IMR-90 (cell line): ENCODE data around the gene FTO. TPM values are rescaled to one million over a fixed set of nuclear protein-coding genes. Genes with fewer than 3 reads are reported as not detected.

ENCODE experiments used
- ATAC-seq: fragments of 200-7000 bp; cut with Tn5 transposase; 2 replicates; pipeline ENCODE4 v1.9.1; 2020; ENCODE audit warnings: low read depth, mild to moderate bottlenecking, moderate library complexity
- BruUV-seq: library from RNA; stranded (reverse); fragments of 400-500 nt; replicated peaks from 2 replicates; lab custom pipeline; 2021; lab: Mats Ljungman, UMichigan
- CTCF ChIA-PET: fragments of 300-600 bp; formaldehyde crosslinking; extraction: SDS; loops from one replicate; lab custom pipeline; 2021; ENCODE audit warnings: antibody characterized with exemption; lab: Yijun Ruan, JAX
- POLR2A ChIA-PET: fragments of 300-600 bp; sonication (Branson Sonifier 250); formaldehyde crosslinking; loops from one replicate; lab custom pipeline; 2022; ENCODE audit warnings: antibody characterized with exemption; ENCODE audit not compliant: unreplicated experiment; lab: Charles Lee
- DNase-seq: peaks from one replicate; pipeline ENCODE4 v3.0.0; 2013
- H2AFZ ChIP-seq: replicated peaks from 2 replicates; pipeline ENCODE3; 2013; ENCODE audit warnings: low read length, mild to moderate bottlenecking; ENCODE audit not compliant: poor library complexity
- H2AK5ac ChIP-seq: 2 replicates; pipeline ENCODE4 v1.6.1; 2013; ENCODE audit warnings: low read depth, low read length, inconsistent platforms
- H2AK9ac ChIP-seq: replicated peaks from 2 replicates; pipeline ENCODE3; 2013; ENCODE audit warnings: mild to moderate bottlenecking, low read depth, low read length, moderate library complexity; ENCODE audit not compliant: poor library complexity
- H2BK120ac ChIP-seq: 2 replicates; pipeline ENCODE4 v1.6.1; 2013; ENCODE audit warnings: low read depth, low read length, inconsistent platforms
- H2BK15ac ChIP-seq: 3 replicates; pipeline ENCODE4 v1.6.1; 2013; ENCODE audit warnings: low read depth, low read length, inconsistent platforms
- H2BK20ac ChIP-seq: 2 replicates; pipeline ENCODE4 v1.6.1; 2013; ENCODE audit warnings: low read depth, mild to moderate bottlenecking, inconsistent platforms, low read length, moderate library complexity
- H2BK5ac ChIP-seq: 2 replicates; pipeline ENCODE4 v1.6.1; 2013; ENCODE audit warnings: mild to moderate bottlenecking, low read depth, low read length, inconsistent platforms; ENCODE audit not compliant: poor library complexity, severe bottlenecking
- H3K14ac ChIP-seq: replicated peaks from 2 replicates; pipeline ENCODE4 v1.6.1; 2013; ENCODE audit warnings: low read depth, low read length, inconsistent platforms
- H3K18ac ChIP-seq: 2 replicates; pipeline ENCODE4 v1.6.1; 2013; ENCODE audit warnings: low read depth, low read length, control low read depth
- H3K23ac ChIP-seq: 2 replicates; pipeline ENCODE4 v1.6.1; 2013; ENCODE audit warnings: low read depth, low read length, inconsistent platforms
- H3K27ac ChIP-seq: 2 replicates; pipeline ENCODE4 v1.5.1; 2013; ENCODE audit warnings: mild to moderate bottlenecking, control low read depth, low read length; ENCODE audit not compliant: insufficient read depth
- H3K27me3 ChIP-seq: 2 replicates; pipeline ENCODE4 v1.6.1; 2013; ENCODE audit warnings: low read length; ENCODE audit not compliant: control insufficient read depth, insufficient read depth
- H3K36me3 ChIP-seq: 2 replicates; pipeline ENCODE4 v1.6.1; 2013; ENCODE audit warnings: low read length, mixed read lengths; ENCODE audit not compliant: control insufficient read depth, insufficient read depth
- H3K4ac ChIP-seq: 2 replicates; pipeline ENCODE4 v1.6.1; 2013; ENCODE audit warnings: low read depth, low read length, inconsistent platforms
- H3K4me1 ChIP-seq: 2 replicates; pipeline ENCODE4 v1.6.1; 2013; ENCODE audit warnings: low read length, mixed read lengths; ENCODE audit not compliant: control insufficient read depth, insufficient read depth
- H3K4me2 ChIP-seq: 2 replicates; pipeline ENCODE4 v1.6.1; 2013; ENCODE audit warnings: low read depth, mild to moderate bottlenecking, control low read depth, low read length, moderate library complexity
- H3K4me3 ChIP-seq: 2 replicates; pipeline ENCODE4 v1.5.1; 2013; ENCODE audit warnings: low read depth, mild to moderate bottlenecking, control low read depth, low read length, moderate library complexity; ENCODE audit not compliant: insufficient read depth
- H3K56ac ChIP-seq: 2 replicates; pipeline ENCODE4 v1.6.1; 2013; ENCODE audit warnings: low read length, inconsistent platforms; ENCODE audit not compliant: insufficient read depth; ENCODE audit errors: extremely low read depth
- H3K79me1 ChIP-seq, 2 experiments: 2 replicates each; pipeline ENCODE4 v1.6.1; 2013; ENCODE audit warnings: low read length in 2 of 2, inconsistent platforms in 1 of 2, low read depth in 1 of 2
- H3K9ac ChIP-seq: 2 replicates; pipeline ENCODE4 v1.6.1; 2013; ENCODE audit warnings: low read depth, low read length, control low read depth
- H3K9me1 ChIP-seq: 2 replicates; pipeline ENCODE4 v1.6.1; 2013; ENCODE audit warnings: low read length, inconsistent platforms; ENCODE audit not compliant: insufficient read depth
- H3K9me3 ChIP-seq: 2 replicates; pipeline ENCODE4 v1.6.1; 2013; ENCODE audit warnings: low read length; ENCODE audit not compliant: control insufficient read depth, insufficient read depth
- H4K20me1 ChIP-seq: 2 replicates; pipeline ENCODE4 v1.6.1; 2013; ENCODE audit warnings: low read length, inconsistent platforms; ENCODE audit not compliant: insufficient read depth
- H4K5ac ChIP-seq: 2 replicates; pipeline ENCODE4 v1.6.1; 2013; ENCODE audit warnings: mild to moderate bottlenecking, low read depth, low read length, control low read depth
- H4K8ac ChIP-seq, 2 experiments: 2 replicates each; pipeline ENCODE4 v1.6.1; 2013; ENCODE audit warnings: low read depth in 2 of 2, low read length in 2 of 2, control low read depth in 1 of 2, inconsistent platforms in 1 of 2
- H4K91ac ChIP-seq: 2 replicates; pipeline ENCODE4 v1.6.1; 2013; ENCODE audit warnings: low read depth, low read length, inconsistent platforms; ENCODE audit not compliant: insufficient read depth
- BHLHE40 ChIP-seq: fragments of 150-350 bp; IDR thresholded peaks from 2 replicates; pipeline ENCODE4 v1.6.1; 2016; ENCODE audit warnings: mild to moderate bottlenecking, low read depth, low read length
- CEBPB ChIP-seq: IDR thresholded peaks from 2 replicates; pipeline ENCODE4 v1.6.1; 2012; ENCODE audit warnings: low read depth, low read length, improper control_type of control experiment
- CHD1 ChIP-seq: IDR thresholded peaks from 2 replicates; pipeline ENCODE4 v1.6.1; 2012; ENCODE audit warnings: low read depth, low read length, improper control_type of control experiment
- ELK1 ChIP-seq: fragments of 150-350 bp; IDR thresholded peaks from 2 replicates; pipeline ENCODE4 v1.6.1; 2016; ENCODE audit warnings: low read depth, mild to moderate bottlenecking, low read length, moderate library complexity, borderline replicate concordance
- FOS ChIP-seq: fragments of 150-350 bp; IDR thresholded peaks from 2 replicates; pipeline ENCODE4 v1.6.1; 2016; ENCODE audit warnings: low read depth, low read length
- MAFK ChIP-seq: IDR thresholded peaks from 2 replicates; pipeline ENCODE4 v1.6.1; 2012; ENCODE audit warnings: low read depth, low read length, improper control_type of control experiment
- MAZ ChIP-seq: IDR thresholded peaks from 2 replicates; pipeline ENCODE4 v1.6.1; 2012; ENCODE audit warnings: low read depth, mild to moderate bottlenecking, low read length, improper control_type of control experiment, moderate library complexity, borderline replicate concordance
- MXI1 ChIP-seq: IDR thresholded peaks from 2 replicates; pipeline ENCODE4 v1.6.1; 2012; ENCODE audit warnings: low read depth, mild to moderate bottlenecking, low read length, moderate library complexity, borderline replicate concordance
- NFE2L2 ChIP-seq: fragments of 150-350 bp; IDR thresholded peaks from 2 replicates; pipeline ENCODE4 v1.6.1; 2016; ENCODE audit warnings: low read depth, mild to moderate bottlenecking, low read length
- POLR2A ChIP-seq: IDR thresholded peaks from 2 replicates; pipeline ENCODE4 v1.6.1; 2012; ENCODE audit warnings: mild to moderate bottlenecking, low read depth, low read length
- RAD21 ChIP-seq: IDR thresholded peaks from 2 replicates; pipeline ENCODE4 v1.6.1; 2012; ENCODE audit warnings: low read length, improper control_type of control experiment
- RCOR1 ChIP-seq: IDR thresholded peaks from 2 replicates; pipeline ENCODE4 v1.6.1; 2012; ENCODE audit warnings: mild to moderate bottlenecking, low read length, improper control_type of control experiment; ENCODE audit not compliant: insufficient replicate concordance
- RFX5 ChIP-seq: IDR thresholded peaks from 2 replicates; pipeline ENCODE4 v1.8.0; 2012; ENCODE audit warnings: low read depth, mild to moderate bottlenecking, low read length, moderate library complexity
- SMC3 ChIP-seq: fragments of 150-350 bp; IDR thresholded peaks from 2 replicates; pipeline ENCODE4 v1.6.1; 2016; ENCODE audit warnings: low read depth, mild to moderate bottlenecking, antibody characterized with exemption, low read length, moderate library complexity
- WGBS, 2 experiments: methylation state at CpG; one replicate each; pipeline versions ENCODE4 v1.1.5 to v1.1.7; 2013; ENCODE audit warnings: missing lambda C conversion rate in 2 of 2; ENCODE audit not compliant: insufficient read length in 1 of 2; ENCODE audit errors: extremely low coverage in 2 of 2; 5-methylcytosine and 5-hydroxymethylcytosine counted together
- dilution Hi-C: fragments of 300-500 bp; cut with HindIII; formaldehyde crosslinking; loops from one replicate; pipeline ENCODE4 v1.14.3; 2018; ENCODE audit warnings: low sequenced_read_pairs; ENCODE audit not compliant: unreplicated experiment
- in situ Hi-C: fragments of 300-500 bp; cut with MboI; formaldehyde crosslinking; loops from 3 replicates; pipeline ENCODE4 v1.14.3; 2019; ENCODE audit warnings: low sequenced_read_pairs, inconsistent platforms, mixed read lengths
- intact Hi-C: fragments of 100-400 bp; cut with micrococcal nuclease; formaldehyde crosslinking; loops from 2 replicates; pipeline ENCODE4 v1.10.0; 2022
- polyA plus RNA-seq, 3 experiments: library from polyadenylated mRNA; depleted of rRNA; stranded (reverse); fragments of >200 nt; gene quantifications; 2 replicates each; pipeline ENCODE4 v1.2.3, GENCODE V29; 2012; ENCODE audit warnings: low replicate concordance in 1 of 3
- total RNA-seq: library from RNA; depleted of rRNA; stranded (reverse); fragments of >200 nt; gene quantifications from 2 replicates; pipeline ENCODE4 v1.2.3, GENCODE V29; 2012
- TF ChIP-seq, protein P1 (sequence below): fragments of 150-350 bp; IDR thresholded peaks from 2 replicates; pipeline ENCODE4 v1.6.1; 2017; ENCODE audit warnings: mild to moderate bottlenecking, antibody characterized with exemption, low read length, low read depth
- TF ChIP-seq, protein P2 (sequence below): conservative IDR thresholded peaks from 2 replicates; pipeline ENCODE4 v1.5.1; 2012; ENCODE audit warnings: mild to moderate bottlenecking, low read depth, low read length, improper control_type of control experiment

FTO gene
- total and polyA plus RNA-seq, 2 of the 4 experiments (the other 2 are of a cell fraction): 70.3 to 132 TPM

DNA sequence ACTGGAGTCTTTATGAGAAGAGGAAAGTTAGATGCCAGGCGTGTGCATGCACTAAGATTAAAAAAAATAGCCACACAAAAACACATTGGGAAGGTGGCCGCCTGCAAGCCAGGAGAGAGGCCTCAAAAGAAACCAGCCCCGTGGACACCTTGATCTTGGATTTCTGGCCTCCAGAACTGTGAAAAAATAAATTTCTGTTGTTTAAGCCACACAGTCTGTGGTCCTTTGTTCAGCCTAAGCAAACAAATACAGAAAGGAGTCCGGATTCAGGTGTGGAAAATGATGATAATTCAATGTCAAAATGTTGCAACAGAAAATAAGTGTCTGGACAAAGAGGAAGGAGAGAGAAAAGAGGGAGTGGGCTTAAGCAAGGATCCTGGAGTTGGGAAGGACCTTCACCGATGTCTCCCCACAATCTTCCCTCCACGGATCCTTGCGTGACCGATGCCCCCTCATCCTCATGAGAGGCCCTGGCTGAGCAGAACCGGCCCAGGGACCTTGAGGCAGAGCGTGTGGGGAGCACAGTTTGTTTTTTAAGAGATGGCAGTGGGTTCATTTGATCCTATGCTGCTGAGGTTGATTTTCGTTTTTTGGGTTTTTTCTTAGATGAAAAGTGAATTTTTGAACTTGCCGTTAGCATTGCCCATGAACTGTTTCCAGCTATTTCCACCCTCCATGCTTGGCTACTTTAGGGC, 449.4 kb downstream of the FTO start:
- WGBS, 2 experiments: 29% methylated on average over 1 of the region's 12 CpGs; no CpG with 5 or more reads in 1 of the 2 experiments
- Histone ChIP-seq H3K4me1 (no peaks in the 10 kb centered on the region), H3K4me3 (no peak overlapping the region), H2AK5ac (no peak overlapping the region), H3K9me1 (no peaks in the 10 kb centered on the region), H3K23ac (no peak overlapping the region), H3K27ac (no peak overlapping the region), H4K20me1 (no peaks in the 10 kb centered on the region), H2AFZ (no peak overlapping the region), H2BK120ac (no peak overlapping the region), H4K91ac (no peak overlapping the region), H3K56ac (no peak overlapping the region), H3K9me3 (peaks cover 4% of the 10 kb centered on the region; the same call in 1 of the 2 replicates), H3K14ac (no peak overlapping the region), H3K27me3 (peaks cover 14% of the 10 kb centered on the region), H3K4me2 (no peak overlapping the region), H2BK15ac (no peak overlapping the region), H2BK5ac (no peak overlapping the region), H3K4ac (no peak overlapping the region), H2AK9ac (no peak overlapping the region), H3K9ac (no peak overlapping the region), H4K8ac (no peak overlapping the region), H3K36me3 (no peaks in the 10 kb centered on the region), H3K79me1 (no peaks in the 10 kb centered on the region), H2BK20ac (no peak overlapping the region), H3K18ac (no peak overlapping the region), H4K5ac (no peak overlapping the region)
- ATAC-seq (no peak), DNase-seq (no peak)
- POLR2A ChIA-PET: no interaction called here
- dilution Hi-C loops (no loop called here), intact Hi-C loops (no loop called here), in situ Hi-C loops (no loop called here)
- no peak for TF ChIP-seq ELK1
- no peak for TF ChIP-seq MAFK
- no peak for TF ChIP-seq NFE2L2
- no peak for TF ChIP-seq MAZ
- TF ChIP-seq BHLHE40: no peak
- no peak for TF ChIP-seq POLR2A
- TF ChIP-seq RCOR1: no peak
- TF ChIP-seq CHD1: no peak
- TF ChIP-seq, protein P1, sequence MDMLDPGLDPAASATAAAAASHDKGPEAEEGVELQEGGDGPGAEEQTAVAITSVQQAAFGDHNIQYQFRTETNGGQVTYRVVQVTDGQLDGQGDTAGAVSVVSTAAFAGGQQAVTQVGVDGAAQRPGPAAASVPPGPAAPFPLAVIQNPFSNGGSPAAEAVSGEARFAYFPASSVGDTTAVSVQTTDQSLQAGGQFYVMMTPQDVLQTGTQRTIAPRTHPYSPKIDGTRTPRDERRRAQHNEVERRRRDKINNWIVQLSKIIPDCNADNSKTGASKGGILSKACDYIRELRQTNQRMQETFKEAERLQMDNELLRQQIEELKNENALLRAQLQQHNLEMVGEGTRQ: no peak
- TF ChIP-seq RFX5: no peak
- TF ChIP-seq CEBPB: no peak
- no peak for TF ChIP-seq FOS
- TF ChIP-seq RAD21: no peak
- no peak for TF ChIP-seq SMC3
- TF ChIP-seq, protein P2, sequence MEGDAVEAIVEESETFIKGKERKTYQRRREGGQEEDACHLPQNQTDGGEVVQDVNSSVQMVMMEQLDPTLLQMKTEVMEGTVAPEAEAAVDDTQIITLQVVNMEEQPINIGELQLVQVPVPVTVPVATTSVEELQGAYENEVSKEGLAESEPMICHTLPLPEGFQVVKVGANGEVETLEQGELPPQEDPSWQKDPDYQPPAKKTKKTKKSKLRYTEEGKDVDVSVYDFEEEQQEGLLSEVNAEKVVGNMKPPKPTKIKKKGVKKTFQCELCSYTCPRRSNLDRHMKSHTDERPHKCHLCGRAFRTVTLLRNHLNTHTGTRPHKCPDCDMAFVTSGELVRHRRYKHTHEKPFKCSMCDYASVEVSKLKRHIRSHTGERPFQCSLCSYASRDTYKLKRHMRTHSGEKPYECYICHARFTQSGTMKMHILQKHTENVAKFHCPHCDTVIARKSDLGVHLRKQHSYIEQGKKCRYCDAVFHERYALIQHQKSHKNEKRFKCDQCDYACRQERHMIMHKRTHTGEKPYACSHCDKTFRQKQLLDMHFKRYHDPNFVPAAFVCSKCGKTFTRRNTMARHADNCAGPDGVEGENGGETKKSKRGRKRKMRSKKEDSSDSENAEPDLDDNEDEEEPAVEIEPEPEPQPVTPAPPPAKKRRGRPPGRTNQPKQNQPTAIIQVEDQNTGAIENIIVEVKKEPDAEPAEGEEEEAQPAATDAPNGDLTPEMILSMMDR: no peak
- TF ChIP-seq MXI1: no peak
- no TSS peak for BruUV-seq
- CTCF ChIA-PET: interaction anchor here (0.7 kb wide), 1 partner anchor 246 kb away, joined by 3 read pairs; no protein-coding TSS in a partner anchor
